Lower leg skin (tissue), 4 donors: Measurements from ENCODE around the gene TTC34. TPM values are rescaled to one million over a fixed set of nuclear protein-coding genes. Genes with fewer than 3 reads are reported as not detected.

ENCODE experiments used
- DNase-seq, 2 donors: peaks; one replicate each; pipeline ENCODE4 v3.0.0-alpha.2; 2019; ENCODE audit warnings: low spot score in 2 of 2
- H3K4me3 ChIP-seq: fragments of 200-600 bp; sonication (generic); 2 replicates; pipeline ENCODE4 v1.5.1; 2017; ENCODE audit warnings: mild to moderate bottlenecking, low read depth; ENCODE audit not compliant: poor library complexity, severe bottlenecking
- POLR2A ChIP-seq, 2 donors: fragments of 450-650 bp; IDR thresholded peaks; one replicate each; pipeline ENCODE4 v1.6.1; 2016 to 2017; ENCODE audit warnings: antibody characterized with exemption in 2 of 2, mild to moderate bottlenecking in 1 of 2, moderate library complexity in 1 of 2
- WGBS, 2 donors: methylation state at CpG; one replicate each; pipeline ENCODE4 v1.1.5; 2018; 5-methylcytosine and 5-hydroxymethylcytosine counted together
- intact Hi-C: fragments of 100-400 bp; cut with DNase I; formaldehyde crosslinking; loops from one replicate; pipeline ENCODE4 v1.15.0; 2023; ENCODE audit warnings: low total_unique reads
- total RNA-seq, 4 donors: library from RNA; depleted of rRNA; stranded (reverse); fragments of >200 nt; gene quantifications; one replicate each; pipeline ENCODE4 v1.1.0, GENCODE V29; 2016
- TF ChIP-seq, protein P1 (sequence below), 3 donors: fragments of 450-650 bp; IDR thresholded peaks; one replicate each; pipeline ENCODE4 v1.5.1; 2016; ENCODE audit warnings: antibody characterized with exemption in 3 of 3, mild to moderate bottlenecking in 3 of 3, moderate library complexity in 2 of 3

Gene TTC34
- total RNA-seq, 4 donors from 2014 or later: 0.07 to 0.23 (median 0.17) TPM

DNA sequence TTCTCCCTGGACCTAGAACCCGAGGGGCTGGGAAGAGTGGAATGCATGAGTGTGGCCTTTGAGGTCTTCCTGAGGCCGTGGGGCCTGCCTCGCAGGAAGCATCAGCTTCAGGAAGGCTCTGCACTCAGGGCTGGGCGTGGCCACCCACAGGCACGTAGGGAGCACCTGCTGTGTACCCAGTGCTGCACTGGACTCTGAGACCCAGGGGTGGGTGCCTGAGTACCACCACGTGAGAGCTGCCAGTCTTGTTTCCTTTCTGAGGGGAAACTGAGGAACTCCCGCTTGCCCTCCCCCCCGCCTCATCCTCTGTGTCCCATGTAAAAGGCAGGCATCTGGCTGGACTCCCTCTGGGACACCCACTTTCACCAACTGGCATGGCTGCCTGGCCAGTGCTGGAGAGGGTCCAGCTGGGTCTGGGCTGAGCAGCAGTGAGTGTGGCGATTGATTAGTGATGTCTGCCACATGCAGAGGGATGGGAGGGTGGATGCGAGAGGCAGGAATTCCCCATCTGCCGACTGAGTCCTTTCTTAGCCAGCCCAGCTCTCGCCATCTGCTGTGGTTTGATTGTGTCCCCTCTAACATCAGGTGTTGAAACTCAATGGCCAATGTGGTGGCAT lies 30.2 kb upstream of the TTC34 start:
- intact Hi-C loops: no loop called here
- TF ChIP-seq, protein P1, sequence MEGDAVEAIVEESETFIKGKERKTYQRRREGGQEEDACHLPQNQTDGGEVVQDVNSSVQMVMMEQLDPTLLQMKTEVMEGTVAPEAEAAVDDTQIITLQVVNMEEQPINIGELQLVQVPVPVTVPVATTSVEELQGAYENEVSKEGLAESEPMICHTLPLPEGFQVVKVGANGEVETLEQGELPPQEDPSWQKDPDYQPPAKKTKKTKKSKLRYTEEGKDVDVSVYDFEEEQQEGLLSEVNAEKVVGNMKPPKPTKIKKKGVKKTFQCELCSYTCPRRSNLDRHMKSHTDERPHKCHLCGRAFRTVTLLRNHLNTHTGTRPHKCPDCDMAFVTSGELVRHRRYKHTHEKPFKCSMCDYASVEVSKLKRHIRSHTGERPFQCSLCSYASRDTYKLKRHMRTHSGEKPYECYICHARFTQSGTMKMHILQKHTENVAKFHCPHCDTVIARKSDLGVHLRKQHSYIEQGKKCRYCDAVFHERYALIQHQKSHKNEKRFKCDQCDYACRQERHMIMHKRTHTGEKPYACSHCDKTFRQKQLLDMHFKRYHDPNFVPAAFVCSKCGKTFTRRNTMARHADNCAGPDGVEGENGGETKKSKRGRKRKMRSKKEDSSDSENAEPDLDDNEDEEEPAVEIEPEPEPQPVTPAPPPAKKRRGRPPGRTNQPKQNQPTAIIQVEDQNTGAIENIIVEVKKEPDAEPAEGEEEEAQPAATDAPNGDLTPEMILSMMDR (IDR thresholded peaks at IDR 0.05): no peak
- TF ChIP-seq POLR2A (IDR thresholded peaks at IDR 0.05): no peak
- 74 to 78% methylated on average over 11 of the region's 12 CpGs for WGBS, 2 donors
- no peak for DNase-seq
- H3K4me3 ChIP-seq: no peak overlapping the region

DNA sequence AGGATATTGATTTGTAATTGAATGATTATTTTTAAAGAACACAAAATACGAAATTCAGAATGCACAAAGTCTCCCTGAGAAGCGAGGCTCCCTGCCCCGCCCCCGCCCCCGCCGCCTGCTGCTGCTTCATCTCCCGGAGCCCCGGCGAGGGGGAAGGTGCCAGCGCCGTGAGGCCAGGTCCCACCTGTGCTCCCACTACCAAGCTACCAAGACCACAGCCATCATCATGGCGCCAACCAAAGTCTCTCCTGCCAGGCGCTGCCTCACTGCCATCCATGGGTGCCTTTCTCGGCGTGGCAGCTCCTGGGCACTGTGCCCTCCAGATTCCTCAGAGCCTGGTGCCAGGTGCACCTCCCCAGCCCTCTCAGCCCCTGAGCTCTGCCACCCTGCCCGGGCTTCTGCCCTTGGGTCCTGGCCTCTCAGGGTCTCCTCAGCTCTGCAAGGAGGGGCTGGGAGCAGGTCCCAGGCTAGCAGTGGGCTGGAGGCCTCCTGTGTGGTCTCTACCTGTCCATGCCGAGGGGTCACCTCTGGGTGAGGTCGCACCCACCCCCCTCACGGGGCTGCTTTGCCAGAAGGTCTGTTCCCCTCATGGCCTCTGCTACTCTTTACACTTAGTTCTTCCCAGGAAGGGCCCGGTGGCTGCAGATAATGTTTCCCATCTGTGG lies 29.4 kb upstream of the TTC34 start:
- intact Hi-C loops: no loop called here
- WGBS, 2 donors: 82% methylated on average over 16 to 20 of the region's 20 CpGs
- no peak overlapping the region for H3K4me3 ChIP-seq
- no peak for DNase-seq
- no peak for TF ChIP-seq POLR2A (IDR thresholded peaks at IDR 0.05)
- TF ChIP-seq, protein P1 (IDR thresholded peaks at IDR 0.05): no peak

DNA sequence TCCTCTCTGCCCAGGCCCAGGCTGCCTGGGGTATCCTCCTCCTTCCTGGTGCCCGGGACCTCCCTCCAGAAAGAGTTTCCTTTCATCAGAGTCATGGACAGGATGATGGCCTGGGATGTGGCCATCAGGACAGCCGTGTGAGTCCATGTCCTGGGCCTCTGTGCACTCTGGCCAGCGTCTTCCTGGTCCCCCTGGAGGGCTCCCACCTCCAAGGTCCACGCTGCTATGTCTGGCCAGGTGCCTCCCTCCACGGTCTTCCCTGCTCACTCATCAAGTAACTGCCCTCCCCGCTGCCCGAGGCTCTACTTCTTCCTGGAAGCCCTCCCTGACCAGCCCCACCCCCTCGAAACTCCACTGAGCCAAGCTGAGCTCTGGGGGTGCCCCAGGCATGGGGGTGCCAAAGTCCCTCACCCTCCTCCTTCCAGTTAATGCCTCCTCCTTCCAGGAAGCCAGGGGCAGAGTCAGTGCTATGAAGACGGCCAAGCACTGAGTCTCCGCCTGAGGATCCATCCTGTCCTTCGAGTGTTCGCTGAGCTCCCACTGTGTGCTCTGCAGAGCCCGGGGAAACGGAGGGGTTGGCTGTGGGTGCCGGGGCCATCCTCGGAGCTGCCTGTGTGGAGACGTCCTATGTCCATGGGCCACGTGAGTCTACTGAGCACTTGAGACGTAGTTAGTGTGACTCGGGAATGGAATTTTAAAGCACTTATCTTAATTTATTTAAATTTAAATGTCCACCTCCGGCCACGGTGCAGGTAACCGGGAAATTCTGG lies 28.5 kb upstream of the TTC34 start:
- no peak for TF ChIP-seq POLR2A (IDR thresholded peaks at IDR 0.05)
- TF ChIP-seq, protein P1 (IDR thresholded peaks at IDR 0.05): no peak
- WGBS, 2 donors: 70 to 77% methylated on average over 22 to 23 of the region's 23 CpGs
- intact Hi-C loops: no loop called here
- no peak for DNase-seq
- H3K4me3 ChIP-seq: no peak overlapping the region

DNA sequence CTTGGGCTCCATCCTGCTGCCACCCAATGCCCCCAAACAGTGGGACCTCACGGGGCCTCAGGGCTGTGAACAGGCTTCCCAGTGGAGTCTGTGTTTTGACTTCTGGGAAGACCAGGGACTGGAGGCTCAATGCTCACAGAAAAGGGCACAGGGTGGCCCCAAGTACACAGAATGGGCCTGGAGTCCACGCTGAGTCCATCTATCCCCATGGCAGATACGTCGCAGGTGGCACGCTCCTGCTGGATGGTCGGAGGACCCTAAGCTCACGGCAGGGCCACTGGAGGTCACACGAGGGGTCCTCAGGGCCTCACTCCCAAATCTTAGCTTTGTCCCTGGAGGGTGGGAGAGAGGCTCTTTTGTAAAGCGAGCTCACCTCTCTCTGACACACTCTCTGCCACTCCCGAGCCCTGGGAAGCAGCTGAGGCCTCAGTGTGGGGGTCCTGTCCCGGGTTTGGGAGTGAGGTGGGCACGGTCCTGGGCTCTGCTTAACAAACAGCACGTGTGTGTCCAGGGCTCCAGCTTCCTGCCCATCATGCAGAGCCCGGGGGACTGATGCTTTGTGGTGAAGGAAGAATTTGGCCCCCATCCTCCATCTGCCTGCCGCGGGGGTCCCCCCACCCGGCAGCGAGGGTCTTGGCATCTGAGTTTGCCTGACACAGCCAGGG lies 27.2 kb upstream of the TTC34 start:
- H3K4me3 ChIP-seq: no peak overlapping the region
- WGBS, 2 donors: 69 to 72% methylated on average over 10 to 16 of the region's 18 CpGs
- TF ChIP-seq POLR2A (IDR thresholded peaks at IDR 0.05): no peak
- DNase-seq: no peak
- intact Hi-C loops: no loop called here

DNA sequence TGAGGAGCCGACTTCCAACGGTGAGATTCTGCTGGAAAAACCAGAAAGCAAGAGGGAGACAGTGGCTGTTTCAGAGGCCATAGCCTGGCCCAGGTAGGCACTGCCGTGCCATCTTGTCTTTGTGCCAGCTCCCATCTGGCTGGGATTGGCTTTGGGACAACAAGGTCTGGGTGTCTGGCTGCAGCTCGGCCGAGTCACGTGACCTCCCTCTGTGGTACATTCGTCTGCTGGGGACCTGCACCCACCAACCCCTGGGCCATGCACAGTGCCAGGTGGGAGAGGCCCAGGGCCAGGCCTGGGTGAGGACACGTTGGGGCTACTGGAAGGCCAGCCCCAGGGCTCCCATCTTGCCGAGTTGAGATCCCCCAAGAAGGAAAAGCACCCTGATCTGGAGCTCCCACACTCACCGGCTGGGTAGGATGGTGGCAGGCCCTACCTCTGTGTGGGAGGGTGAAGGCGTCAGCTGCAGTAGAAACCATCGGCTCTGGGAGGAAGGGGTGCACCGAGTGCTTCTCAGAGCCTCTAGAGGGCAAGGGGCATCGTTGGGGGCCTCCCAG lies 25.3 kb upstream of the TTC34 start:
- 77 to 86% methylated on average over 8 to 9 of the region's 14 CpGs for WGBS, 2 donors
- no peak for TF ChIP-seq POLR2A (IDR thresholded peaks at IDR 0.05)
- TF ChIP-seq, protein P1 (IDR thresholded peaks at IDR 0.05): no peak
- intact Hi-C loops: no loop called here

More for the DNA sequence above, 25.3 kb upstream of the TTC34 start:
- no peak for DNase-seq
- H3K4me3 ChIP-seq: no peak overlapping the region
